KOPT-K1 (cell line): ENCODE measurements around the gene MMP11.
"Not testable (repeated sequence)": the region's sequence is repeated elsewhere in the genome, so short reads cannot be mapped to it uniquely, and the experiment has no call there.

Experiments used
- H3K27ac ChIP-seq: fragments of 200-600 bp; sonication (generic); 2 replicates; pipeline ENCODE4 v1.5.1; 2016; ENCODE audit warnings: antibody characterized with exemption, mild to moderate bottlenecking, low read depth, low read length; ENCODE audit not compliant: poor library complexity, severe bottlenecking
- H3K36me3 ChIP-seq: fragments of 200-600 bp; sonication (generic); 2 replicates; pipeline ENCODE4 v1.5.1; 2017; ENCODE audit warnings: antibody characterized with exemption, mild to moderate bottlenecking, low read length, moderate library complexity; ENCODE audit not compliant: insufficient read depth
- H3K9me3 ChIP-seq: fragments of 200-600 bp; sonication (generic); 2 replicates; pipeline ENCODE4 v1.5.1; 2017; ENCODE audit warnings: antibody characterized with exemption, low read length, mild to moderate bottlenecking; ENCODE audit not compliant: insufficient read depth, poor library complexity, severe bottlenecking

The MMP11 gene, protein sequence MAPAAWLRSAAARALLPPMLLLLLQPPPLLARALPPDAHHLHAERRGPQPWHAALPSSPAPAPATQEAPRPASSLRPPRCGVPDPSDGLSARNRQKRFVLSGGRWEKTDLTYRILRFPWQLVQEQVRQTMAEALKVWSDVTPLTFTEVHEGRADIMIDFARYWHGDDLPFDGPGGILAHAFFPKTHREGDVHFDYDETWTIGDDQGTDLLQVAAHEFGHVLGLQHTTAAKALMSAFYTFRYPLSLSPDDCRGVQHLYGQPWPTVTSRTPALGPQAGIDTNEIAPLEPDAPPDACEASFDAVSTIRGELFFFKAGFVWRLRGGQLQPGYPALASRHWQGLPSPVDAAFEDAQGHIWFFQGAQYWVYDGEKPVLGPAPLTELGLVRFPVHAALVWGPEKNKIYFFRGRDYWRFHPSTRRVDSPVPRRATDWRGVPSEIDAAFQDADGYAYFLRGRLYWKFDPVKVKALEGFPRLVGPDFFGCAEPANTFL

DNA sequence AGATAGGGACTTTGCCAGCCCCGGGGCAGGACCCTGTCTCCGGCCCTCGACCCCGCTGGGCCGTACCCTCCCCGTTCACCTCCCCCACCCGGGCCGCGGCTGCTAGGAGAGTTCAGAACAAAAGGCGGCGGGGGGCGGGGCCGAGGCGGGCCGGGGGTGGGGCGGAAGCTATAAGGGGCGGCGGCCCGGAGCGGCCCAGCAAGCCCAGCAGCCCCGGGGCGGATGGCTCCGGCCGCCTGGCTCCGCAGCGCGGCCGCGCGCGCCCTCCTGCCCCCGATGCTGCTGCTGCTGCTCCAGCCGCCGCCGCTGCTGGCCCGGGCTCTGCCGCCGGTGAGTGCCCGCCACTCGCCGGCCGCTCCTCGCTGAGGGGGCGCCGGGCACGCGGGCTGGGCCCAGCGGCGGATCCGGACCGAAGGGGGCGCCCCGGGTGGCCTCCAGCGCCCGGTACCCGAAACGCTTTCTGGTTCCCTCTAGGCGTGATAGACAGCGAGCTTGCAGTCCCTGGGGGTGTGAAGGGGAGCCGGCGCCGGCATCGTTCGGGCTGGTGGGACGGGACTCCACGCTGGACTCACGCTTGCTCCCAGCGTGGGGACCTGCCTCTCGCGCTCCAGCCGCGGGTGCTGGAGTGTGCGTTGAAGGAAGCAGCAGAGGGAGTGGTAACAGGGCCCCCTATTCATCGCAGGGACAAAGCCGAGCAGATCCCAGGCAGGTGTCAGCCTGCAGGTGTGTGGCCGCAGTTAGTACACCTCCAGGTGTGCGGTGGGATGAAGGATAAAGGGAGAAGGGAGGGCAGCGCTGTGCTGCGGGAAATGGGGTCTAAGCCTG, at the start of gene MMP11:
Gene MMP11 (plus strand): TSS at position 201 of the 825 bp plus-strand sequence. CDS start 22 bp downstream, at position 223.
- no peaks in the 10 kb centered on the region for H3K36me3 ChIP-seq
- no peak within 1 kb of the TSS for H3K27ac ChIP-seq
- H3K9me3 ChIP-seq, result no peaks in the 10 kb centered on the region

DNA sequence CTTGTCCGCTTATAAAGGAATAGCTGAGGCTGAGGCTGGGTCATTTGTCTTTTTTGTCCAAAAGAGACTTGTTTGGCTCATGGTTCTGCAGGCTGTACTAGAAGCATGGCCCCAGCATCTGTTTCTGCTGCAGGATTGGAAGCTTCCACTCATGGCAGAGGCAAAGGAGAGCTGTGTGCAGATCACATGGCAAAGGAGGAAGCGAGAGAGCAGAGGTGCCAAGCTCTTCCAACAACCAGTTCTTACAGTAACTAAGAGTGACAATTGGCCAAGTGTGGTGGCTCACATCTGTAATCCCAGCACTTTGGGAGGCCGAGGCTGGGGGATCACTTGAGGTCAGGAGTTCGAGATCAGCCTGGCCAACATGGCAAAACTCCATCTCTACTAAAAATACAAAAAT, 44.5 kb upstream of the MMP11 start:
- not testable (repeated sequence) for H3K27ac ChIP-seq, H3K36me3 ChIP-seq, H3K9me3 ChIP-seq

GRCh38 chr22:23737696-23738095, 35.0 kb upstream of the MMP11 start:
- Histone ChIP-seq H3K27ac (no peak overlapping the region), H3K36me3 (peaks cover 7% of the 10 kb centered on the region; the same call in 1 of the 2 replicates), H3K9me3 (no peaks in the 10 kb centered on the region)

GRCh38 chr22:23742505-23743264, 30.0 kb upstream of the MMP11 start:
- Histone ChIP-seq H3K27ac (no peak overlapping the region), H3K9me3 (no peaks in the 10 kb centered on the region), H3K36me3 (peaks cover 34% of the 10 kb centered on the region)

DNA sequence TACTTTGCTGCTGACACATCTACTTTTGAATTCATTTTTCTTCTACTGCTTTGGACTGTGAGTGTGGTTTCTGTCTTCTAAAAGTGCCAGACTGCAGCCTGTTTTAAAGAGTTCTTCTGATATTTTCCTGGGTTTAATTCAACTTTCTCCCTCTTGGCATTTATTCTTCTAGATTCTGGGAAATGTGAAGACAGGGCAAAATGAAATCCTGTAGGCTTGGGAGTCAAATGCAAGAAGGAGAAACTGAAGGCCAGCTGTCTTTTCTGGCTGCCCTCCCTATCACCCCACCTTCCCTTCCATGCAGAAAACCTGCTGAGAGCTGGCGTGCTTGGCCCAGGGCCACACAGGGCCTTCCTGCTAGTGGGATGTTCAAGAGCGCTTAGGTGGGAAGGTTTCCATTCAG, 29.3 kb upstream of the MMP11 start:
- Histone ChIP-seq H3K27ac (no peak overlapping the region), H3K36me3 (peaks cover 34% of the 10 kb centered on the region), H3K9me3 (no peaks in the 10 kb centered on the region)

DNA sequence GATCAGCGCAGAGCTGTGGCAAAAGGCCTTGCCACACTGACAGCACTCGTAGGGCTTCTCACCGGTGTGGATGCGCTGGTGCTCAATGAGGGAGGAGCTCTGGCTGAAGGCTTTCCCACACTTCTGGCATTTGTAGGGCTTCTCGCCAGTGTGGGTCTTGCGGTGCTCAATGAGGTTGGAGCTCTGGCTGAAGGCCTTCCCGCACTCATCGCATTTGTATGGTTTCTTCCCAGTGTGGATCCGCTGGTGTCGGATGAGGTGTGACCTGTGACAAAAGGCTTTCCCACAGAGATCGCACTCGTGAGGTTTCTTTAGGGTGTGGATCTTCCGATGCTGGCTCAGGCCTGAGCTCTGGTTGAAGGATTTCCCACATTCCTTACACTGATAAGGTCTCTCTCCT, 28.6 kb upstream of the MMP11 start:
- peaks cover 34% of the 10 kb centered on the region for H3K36me3 ChIP-seq
- H3K9me3 ChIP-seq, result no peaks in the 10 kb centered on the region
- no peak overlapping the region for H3K27ac ChIP-seq

GRCh38 chr22:23744485-23744884, 28.2 kb upstream of the MMP11 start:
- Histone ChIP-seq H3K27ac (no peak overlapping the region), H3K36me3 (peaks cover 34% of the 10 kb centered on the region), H3K9me3 (no peaks in the 10 kb centered on the region)

GRCh38 chr22:23745791-23746190, 26.9 kb upstream of the MMP11 start:
- no peak overlapping the region for H3K27ac ChIP-seq
- peaks cover 34% of the 10 kb centered on the region for H3K36me3 ChIP-seq
- H3K9me3 ChIP-seq, result no peaks in the 10 kb centered on the region

- H3K36me3 ChIP-seq, result peaks cover 6% of the 10 kb centered on the region
- H3K9me3 ChIP-seq, result no peaks in the 10 kb centered on the region
- no peak overlapping the region for H3K27ac ChIP-seq
Observed at GRCh38 chr22:23749841-23750301, 22.8 kb upstream of the MMP11 start.

GRCh38 chr22:23750367-23750713, 22.3 kb upstream of the MMP11 start:
- H3K36me3 ChIP-seq, result peaks cover 1% of the 10 kb centered on the region; the same call in 1 of the 2 replicates
- H3K27ac ChIP-seq, result peak overlapping the region; percentile 70
- H3K9me3 ChIP-seq, result no peaks in the 10 kb centered on the region

DNA sequence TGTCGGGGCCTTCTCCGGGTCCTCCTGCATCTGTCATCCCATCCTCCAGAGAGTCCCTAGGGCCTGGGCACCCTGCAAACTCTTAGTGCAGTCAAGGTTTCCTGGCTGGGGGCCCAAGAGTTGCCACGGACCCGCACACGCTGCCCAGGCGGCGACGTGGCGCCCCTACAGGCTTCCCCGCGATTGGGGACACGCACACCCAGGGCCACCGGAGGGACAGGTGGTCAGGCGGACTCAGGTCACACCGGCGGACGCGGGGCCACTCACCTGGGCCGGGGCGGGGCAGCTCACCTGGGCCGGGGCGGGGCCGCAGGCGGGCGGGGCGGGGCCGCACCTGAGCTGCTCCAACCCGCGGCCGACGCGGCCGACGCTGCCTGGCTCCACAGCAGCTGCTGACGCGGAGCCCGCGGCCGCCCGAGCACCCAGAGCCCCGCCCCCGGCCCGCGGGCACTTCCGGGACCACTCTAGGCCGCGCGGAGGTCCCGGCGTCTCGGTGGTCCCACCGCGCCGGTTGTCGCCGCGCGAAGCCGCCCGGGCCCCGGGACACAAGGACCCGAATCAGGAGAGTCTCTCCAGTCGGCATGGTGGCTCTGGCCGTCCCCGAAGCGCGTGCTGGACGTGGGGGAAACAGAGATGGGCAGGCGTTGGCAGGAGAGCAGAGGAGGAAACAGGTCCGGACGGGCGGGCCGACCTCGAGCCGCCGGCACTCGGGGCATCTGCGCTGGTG, 21.8 kb upstream of the MMP11 start, which contains the start of gene ZNF70:
Gene ZNF70 (minus strand): TSS at position 399 of the 727 bp plus-strand sequence. CDS start 5,972 bp downstream, outside the sequence.
- Histone ChIP-seq H3K36me3 (no peaks in the 10 kb centered on the region), H3K9me3 (no peaks in the 10 kb centered on the region), H3K27ac (peak within 1 kb of the TSS; percentile 70)

DNA sequence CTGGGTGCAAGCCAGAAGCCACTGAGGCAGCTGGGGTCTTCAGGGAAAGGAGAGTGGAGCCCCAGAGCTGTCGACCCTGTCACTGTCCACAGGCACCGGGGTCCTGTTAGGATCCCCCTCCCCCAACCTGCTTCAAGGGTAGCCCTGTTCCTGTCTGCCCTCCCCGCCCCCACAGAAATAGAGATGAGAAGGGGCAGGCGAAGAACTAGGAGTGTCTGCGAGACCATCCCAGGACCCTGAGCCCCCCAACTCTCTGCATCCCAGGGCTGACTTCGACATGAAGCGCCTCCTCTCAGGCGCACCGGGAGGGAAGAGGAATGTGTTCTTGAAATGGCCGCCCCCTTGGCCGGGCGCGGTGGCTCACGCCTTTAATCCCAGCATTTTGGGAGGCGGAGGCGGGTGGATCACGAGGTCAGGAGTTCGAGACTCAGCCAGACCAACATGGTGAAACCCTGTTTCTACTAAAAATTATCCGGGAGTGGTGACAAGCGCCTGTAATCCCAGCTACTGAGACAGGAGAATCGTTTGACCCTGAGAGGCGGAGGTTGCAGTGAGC, 21.1 kb upstream of the MMP11 start:
- H3K36me3 ChIP-seq, result no peaks in the 10 kb centered on the region
- H3K9me3 ChIP-seq, result no peaks in the 10 kb centered on the region
- H3K27ac ChIP-seq, result peak overlapping the region; percentile 70

DNA sequence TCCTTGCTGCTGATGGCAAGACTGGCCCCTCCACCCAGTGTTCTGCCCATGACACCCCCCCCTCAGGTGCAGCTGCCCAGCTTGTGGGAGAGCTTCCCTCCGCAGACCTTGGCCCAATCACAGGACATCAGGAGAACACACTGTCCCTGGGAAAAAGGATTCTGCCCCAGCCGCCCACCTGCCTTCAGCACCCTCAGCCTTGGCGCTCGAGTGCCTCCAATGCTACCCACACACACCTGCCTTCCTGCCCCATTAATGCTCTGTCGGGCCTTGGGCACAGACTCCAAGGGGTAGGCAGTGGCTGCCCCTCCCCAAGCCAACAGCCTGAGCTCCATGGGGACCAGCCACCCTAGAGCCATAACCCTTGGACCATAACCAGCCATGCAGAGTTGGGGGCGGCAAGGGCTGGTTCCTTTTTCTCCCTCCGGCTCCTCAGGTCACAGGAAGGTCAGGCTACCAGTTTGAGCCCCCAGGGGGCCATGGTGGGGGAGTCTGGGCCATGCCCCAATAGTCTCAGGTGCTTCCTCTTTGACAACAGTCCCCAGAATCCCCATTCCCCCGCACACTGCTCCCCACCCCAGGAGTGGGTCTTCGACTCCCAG, 20.5 kb upstream of the MMP11 start:
- Histone ChIP-seq H3K36me3 (no peaks in the 10 kb centered on the region), H3K27ac (no peak overlapping the region), H3K9me3 (no peaks in the 10 kb centered on the region)

DNA sequence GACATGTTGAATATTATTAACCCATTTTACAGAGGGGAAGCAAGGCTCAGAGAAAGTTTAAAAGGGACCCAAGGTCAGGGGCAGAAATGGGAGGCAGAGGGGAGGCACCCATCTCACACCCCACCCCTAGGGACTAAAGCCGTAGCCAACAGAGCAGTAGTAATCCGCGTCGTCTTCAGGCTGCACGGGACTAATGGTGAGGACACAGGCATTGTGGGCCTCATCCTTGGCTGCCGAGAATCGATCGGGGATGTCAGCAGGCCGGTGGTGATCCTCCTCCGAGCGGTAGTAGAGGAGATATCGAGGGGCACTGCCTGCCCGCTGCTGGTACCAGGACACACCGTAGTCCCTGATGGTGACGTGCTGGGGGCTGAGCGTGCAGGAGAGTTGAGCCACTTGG, 19.9 kb upstream of the MMP11 start:
- Histone ChIP-seq H3K9me3 (no peaks in the 10 kb centered on the region), H3K27ac (no peak overlapping the region), H3K36me3 (no peaks in the 10 kb centered on the region)
